OCI-LY1 (cell line): Measurements from ENCODE around the gene KLHL33.

ENCODE experiments used
- CTCF ChIP-seq: fragments of 200-600 bp; sonication (generic), shearing (Covaris generic); IDR thresholded peaks from 2 replicates; pipeline ENCODE4 v1.5.1; 2017; ENCODE audit warnings: mild to moderate bottlenecking, antibody characterized with exemption, low read length, moderate library complexity, mixed read lengths
- EZH2 ChIP-seq: fragments of 200-600 bp; sonication (generic), shearing (Covaris generic); IDR thresholded peaks from 2 replicates; pipeline ENCODE4 v1.8.0; 2017; ENCODE audit warnings: borderline replicate concordance, mixed run types, mild to moderate bottlenecking, antibody characterized with exemption, low read length, moderate library complexity, mixed read lengths

GRCh38 chr14:20421267-20421666, 14.7 kb downstream of the KLHL33 start:
- TF ChIP-seq EZH2 (no peak), CTCF (no peak)
